HG03558 (cell line): ENCODE measurements around the gene PLIN4.

ENCODE experiments used
- ATAC-seq: cut with Tn5 transposase; IDR thresholded peaks from one replicate; pipeline ENCODE4 v1.9.1; 2021; ENCODE audit warnings: moderate number of reproducible peaks; ENCODE audit not compliant: unreplicated experiment; ENCODE audit errors: extremely low read depth

Gene PLIN4

DNA sequence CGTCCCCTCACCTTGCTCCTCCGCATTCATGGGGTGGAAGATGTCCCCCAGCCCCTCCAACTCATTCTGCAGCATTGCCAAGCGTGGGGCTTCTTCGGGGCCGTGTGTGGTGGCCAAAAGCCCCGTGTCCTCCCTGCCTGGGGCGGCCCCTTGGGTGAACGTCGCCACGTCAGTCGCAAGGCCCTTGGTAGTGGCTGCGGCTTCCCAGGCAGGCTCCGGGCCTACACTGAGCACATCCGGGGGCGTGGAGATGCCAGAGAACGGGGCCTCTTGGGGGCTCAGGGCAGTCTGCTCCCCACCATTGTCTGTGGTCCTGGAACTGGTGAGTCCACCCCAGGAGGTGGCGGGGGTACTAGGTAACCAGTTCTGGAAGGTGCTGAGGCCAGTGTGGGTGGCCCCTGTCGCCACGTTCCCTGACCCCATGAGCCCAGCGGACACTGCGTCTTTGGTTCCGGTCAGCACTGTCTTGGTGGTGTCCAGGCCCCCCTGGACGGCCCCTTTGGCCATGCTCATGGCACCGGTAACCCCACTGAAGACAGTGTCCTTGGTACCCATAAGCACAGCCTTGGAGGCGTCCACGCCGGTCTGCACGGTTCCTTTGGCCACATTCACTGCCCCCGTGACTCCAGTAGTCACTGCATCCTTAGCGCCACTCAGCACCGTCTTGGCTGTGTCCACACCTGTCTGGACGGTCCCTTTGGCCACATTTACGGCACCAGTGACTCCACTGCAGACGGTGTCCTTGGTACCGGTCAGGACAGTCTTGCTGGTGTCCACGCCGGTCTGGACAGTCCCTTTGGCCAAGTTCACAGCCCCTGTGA is 7.6 kb downstream of the PLIN4 start:
- ATAC-seq: no peak

DNA sequence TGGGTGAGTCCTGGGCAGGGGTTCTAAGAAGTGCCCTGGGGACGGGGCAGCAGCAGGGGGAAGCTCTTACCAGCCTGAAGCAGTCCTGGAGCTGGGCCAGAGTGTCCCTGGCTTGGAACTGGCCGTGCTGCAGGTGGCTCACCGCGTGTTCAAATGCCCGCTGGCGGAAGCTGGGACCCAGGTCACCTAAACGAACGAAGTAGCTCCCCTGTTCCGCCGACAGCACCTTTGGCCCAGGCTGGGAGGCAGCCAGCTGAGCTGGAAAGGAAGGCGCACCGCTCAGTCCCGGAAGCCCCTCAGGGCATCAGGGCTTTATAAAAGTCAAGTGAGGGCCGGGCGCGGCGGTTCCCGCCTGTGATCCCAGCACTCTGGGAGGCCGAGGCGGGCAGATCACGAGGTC is 9.6 kb downstream of the PLIN4 start:
- no peak for ATAC-seq

DNA sequence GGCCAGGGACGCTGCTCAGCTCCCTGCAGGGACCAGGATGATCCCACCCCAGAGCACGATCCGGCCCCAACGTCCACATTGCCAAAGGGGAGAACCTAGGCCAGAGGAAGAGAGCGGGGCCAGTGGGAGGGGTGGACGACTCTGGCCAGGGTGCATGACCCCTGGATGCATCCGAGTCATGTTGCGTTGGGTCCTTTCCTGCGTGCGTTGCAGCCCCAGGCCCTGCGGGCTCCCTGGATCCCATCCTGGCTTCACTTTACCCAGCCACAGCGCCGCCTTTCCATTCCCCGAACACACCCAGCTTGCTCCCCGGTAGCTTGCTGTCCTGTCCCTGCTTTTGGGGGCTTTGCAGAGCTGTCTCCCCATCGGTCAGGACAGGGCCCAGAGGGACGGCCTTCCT is 10.5 kb downstream of the PLIN4 start:
- ATAC-seq: no peak

DNA sequence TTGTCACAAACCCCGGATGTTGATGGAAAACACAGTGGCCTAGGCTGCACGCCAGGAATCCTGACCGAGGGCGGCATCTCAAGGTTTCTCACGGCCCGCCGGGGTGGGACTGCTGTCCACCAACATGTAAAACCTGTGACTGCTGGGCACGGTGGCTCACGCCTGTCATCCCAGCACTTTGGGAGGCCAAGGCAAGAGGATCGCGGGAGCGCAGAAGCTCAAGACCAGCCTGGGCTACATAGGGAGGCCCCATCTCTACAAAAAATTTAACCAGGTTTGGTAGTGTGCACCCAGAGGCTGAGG is 11.2 kb downstream of the PLIN4 start:
- no peak for ATAC-seq

DNA sequence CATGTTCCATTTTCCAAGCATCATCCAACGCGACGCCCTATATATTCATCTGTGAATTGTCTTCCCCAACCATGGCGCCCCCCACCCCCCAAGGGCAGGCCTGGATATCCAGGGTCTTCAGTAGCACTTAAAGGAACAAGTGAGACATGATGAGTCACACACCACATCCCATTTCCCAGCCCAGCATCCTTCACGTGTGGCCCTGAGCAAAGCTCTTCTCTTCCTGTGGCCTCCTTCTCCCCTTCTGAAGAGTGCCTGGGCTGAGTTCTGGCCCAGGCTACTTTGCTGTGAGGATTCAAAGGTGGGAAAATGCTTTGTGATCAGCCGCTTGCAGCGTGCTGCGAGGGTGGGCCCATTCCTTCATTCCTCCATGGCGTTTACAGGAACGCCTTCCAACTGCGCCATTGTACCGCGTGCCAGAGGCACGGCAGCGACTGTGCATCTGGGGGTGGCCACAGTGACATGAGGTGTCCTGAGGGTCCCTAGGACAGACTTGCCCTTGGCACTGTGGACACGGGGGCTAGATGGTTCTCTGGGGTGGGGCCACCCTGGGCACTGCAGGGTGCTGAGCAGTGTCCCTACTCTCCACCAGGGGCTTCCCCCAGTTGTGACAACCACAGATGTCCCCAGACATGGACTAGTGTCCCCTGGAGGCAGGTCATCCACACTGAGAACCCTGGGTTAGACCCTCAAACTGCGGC is 11.7 kb downstream of the PLIN4 start:
- no peak for ATAC-seq

DNA sequence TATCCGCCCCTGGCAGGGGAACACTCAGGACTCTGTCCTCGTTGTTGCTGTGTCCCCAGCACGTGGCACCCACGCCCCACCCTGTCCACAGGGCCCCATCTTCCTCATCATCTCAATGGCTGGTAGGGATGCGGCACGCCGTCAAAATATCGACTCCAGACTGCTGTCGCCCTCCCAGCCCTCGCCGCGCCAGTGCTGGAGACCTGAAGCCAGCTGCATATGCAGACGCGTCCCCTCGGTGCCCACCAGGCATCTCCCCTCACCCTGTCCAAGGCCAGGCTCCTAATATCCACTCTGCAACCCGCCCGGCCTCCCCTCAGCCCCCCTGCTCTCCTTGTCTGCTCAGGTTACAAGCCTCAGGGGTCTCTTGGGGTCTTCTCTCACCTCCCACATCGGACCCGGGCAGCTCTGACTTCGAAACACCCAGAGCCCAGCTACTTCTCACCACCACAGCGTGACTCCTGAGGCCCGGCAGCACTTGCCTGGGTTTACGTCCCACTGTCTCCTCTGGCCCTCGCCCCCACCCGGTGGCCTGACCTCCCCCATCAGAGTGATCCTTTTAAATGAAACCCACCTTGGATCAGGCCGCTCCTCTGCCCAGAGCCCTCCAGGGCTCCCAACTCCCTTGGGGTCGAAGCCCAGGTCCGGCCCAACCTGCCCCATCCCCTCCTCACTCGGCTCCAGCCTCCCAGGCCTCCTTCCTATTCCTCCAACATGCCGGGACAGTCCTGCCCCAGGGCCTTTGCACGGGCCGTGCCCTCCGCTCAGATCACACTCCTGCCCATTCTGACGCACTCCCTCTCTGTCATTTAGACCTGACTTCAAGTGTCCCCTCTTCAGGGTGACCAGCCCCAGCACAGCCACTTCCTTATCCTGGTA is 12.5 kb downstream of the PLIN4 start:
- ATAC-seq: no peak

DNA sequence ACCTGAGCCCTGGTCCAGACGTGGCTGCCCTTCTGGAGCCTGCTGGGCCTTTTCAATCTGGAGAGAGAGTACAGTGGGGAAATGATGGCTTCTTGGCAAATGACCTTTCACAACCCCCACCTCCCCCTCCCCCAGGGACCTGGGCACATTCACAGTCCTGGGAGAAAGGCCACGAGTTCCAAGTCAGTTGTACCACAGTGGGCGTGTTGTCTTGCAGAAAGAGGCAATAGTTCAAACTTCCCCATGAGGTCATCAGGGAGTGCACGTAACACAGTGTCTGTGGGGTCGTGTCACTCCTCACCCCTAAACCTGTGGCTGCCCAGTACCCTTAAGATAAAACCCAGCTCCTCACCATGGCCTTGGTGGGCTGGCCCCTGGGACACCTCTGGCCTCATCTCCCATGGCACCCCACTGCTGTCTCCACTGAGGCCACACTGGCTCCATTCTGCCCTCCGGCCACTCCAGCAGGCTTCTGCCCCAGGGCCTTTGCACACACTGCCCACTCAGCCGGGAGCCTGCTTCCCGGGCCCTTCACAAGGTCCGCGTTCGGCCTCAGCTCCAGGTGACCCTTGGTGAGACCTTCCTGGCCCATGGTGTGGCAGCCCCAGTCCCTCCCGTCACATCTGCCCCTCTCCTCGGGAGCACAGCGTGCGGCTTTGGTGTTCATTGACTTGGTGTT is 13.3 kb downstream of the PLIN4 start:
- ATAC-seq: no peak

DNA sequence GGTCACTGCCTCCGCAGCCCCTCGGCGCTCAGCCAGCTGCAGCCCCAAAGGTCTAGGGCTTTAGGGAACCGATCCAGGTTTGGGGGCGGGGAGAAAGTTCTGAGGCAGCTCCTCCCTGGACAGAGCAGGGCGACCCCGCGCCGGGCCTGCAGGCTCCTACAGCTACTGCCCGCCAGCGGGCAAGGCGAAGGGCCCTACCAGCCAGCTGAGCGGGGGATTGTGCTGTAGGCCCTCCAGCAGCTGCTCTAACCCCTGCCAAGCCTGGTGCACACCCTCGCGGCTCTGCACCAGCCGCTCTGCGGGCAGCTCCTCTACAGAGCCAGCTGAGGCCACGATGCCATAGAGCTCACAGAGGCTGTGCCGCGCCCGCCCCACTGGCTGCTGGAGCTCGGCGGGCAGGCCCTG is 14.0 kb downstream of the PLIN4 start:
- ATAC-seq: no peak

DNA sequence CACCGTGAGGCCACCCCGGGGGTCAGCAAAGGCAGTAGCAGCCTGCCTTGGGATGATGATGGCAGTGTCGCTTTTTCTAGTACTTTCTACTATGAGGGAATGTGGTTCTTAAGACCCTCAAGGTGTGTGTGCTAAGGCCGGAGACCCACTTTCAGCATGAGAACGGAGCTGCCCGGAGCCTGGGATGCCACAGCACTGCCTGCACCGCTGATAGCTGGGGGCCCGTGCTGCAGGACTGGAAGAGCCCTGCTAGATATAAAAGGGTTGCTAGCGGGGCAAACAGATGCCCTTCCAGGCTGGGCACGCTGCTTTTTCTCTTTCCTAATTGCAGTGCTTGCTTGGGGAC is 14.5 kb downstream of the PLIN4 start:
- ATAC-seq: no peak

DNA sequence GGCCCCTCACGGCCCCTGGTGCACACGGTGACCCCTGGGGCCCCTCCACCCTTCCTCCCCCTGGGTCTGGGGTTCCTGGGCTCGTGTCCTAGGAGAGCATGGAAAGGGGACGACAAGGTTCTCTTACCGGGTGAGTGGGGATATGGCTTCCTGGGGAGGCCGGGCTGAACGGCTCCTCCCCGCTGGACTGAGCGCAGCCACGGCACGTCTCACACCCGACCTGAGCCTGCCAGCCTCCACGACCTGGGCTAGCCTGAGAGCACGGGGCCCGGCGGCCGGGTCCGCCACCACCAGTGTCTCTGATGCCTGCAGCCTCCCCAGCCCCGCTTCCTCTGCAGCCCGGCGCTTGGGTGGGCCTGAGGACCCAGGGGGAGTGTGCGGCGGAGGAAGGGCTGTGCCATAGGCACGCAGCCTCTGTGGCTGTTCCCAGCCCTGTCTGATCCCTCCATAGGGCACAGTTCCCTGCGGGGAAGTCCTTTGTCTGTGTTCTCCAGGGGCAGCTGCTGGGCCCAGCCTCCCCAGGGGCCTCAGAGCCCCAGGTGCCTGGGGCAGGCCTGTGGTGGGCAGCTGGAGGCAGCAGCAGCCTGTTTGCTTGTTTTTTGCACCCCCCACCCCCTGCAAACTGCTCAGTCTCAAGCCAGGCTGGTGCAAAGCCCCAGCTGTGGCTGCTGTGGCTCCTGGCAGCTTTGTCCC is 15.0 kb downstream of the PLIN4 start:
- no peak for ATAC-seq

DNA sequence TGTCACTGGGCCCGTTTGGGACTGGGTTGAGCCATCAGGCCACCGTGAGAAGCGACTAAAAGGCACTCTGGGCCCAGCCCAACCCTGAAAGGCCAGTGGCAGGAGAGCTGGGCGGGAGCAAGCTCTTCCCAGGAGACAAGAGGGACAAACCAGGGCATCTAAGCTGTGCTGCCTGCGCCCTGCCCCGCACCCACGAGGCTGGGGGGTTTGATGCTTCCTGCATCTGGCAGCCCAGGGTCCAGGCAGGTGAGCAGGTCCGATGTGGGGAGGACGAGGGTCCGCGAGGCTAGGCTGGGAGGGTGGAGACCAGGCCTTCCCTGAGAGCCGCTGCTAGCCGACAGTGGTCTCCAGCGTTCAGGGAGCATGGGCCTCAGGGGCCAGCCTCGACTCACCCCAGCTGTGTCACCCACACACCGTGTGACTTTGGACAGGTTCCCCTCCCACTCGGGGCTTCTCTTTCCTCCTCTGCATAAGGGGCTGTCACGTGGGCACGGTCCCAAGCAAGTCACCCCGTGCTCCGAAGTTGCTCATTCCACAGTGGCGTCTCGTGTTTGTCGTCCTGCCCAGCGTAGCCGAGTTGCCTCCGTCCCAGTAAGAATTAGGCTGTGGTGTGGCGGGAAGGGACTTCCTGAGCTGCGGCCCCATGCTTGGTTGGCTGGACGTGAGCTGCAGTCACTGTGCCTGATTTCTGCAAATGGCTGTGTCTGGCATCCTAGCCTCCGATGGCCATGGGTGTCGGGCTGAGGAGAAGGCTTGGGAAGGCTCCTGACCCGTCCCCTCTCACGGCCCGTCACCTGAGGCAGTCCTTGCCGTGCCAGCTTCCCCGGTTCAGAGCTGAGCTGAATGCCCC is 15.8 kb downstream of the PLIN4 start:
- ATAC-seq: no peak

DNA sequence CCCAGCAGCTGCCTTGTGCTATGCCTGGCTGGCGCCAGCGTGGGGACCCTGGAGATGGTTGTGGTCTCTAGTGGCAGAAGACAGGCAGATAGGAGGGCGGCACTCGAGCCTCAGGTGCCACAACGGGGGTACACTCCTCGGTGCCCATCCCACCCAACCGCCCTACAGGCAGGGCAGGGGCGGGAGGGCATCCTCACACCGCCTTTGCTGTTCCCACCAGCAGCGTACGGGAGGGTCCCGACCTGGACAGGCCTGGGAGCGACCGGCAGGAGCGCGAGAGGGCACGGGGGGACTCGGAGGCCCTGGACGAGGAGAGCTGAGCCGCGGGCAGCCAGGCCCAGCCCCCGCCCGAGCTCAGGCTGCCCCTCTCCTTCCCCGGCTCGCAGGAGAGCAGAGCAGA is 16.6 kb downstream of the PLIN4 start:
- no peak for ATAC-seq

DNA sequence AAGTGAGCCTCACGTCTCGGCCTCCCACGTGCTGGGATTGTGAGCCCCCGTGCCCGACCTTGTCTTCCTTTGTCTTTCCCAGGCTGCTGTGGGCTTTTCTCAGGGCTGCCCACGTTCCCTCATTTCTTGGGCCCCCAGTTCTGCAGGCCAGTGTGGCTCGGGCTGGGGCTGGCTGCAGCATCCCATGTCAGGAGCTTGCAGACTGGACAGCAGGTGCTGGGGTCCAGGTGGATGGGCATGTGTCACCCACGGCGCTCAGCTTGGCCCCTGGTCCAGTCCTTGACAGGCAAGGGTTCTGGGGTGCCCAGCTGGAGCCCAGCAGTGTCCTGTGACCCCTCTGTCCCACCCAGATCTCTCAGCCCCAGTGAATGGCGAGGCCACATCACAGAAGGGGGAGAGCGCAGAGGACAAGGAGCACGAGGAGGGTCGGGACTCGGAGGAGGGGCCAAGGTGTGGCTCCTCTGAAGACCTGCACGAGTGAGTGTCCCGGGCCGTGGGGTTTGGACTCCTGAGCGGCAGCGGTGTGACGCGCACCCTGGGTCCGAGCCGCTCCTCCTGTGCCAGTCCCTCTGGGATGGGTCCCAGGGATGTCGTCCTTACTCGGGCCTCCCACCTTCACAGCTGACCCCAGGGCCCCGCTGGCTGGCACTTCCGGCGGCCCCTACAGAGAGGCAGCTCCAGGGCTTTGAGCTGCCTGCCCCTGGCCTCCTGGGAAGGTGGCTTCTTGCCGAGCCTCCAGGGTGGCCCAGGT is 17.3 kb downstream of the PLIN4 start:
- no peak for ATAC-seq

DNA sequence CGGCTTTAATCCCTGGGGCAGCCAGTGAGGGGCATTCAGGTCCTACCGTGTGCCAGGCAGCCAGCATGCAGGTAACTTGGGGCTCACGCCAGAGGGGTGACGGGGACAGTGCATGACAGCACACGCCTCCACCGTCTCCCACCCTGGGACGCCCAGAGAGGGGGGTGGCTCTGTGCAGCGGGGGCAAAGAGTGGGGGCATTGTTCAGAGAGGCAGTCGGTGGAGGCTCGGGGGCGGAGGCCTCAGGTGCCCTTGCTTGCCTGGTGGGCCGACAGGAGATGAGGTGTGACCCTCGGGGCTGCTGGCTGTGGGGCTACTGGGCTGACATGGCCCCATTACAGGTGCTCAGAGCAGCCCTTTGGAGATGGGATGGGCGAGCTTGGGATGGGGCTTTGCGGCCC is 18.4 kb downstream of the PLIN4 start:
- ATAC-seq: no peak

DNA sequence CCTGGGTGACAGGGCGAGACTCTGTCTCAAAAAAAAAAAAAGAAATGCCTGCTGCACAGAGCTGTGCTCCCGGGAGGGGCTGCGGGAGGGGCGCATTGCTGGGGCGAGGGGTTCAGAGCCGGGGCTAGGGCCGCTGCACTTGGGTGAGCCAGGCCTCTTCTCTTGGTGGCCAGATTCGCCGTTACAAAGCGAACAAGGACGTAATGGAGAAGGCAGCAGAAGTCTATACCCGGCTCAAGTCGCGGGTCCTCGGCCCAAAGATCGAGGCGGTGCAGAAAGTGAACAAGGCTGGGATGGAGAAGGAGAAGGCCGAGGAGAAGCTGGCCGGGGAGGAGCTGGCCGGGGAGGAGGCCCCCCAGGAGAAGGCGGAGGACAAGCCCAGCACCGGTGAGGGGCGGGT is 19.0 kb downstream of the PLIN4 start:
- no peak for ATAC-seq

DNA sequence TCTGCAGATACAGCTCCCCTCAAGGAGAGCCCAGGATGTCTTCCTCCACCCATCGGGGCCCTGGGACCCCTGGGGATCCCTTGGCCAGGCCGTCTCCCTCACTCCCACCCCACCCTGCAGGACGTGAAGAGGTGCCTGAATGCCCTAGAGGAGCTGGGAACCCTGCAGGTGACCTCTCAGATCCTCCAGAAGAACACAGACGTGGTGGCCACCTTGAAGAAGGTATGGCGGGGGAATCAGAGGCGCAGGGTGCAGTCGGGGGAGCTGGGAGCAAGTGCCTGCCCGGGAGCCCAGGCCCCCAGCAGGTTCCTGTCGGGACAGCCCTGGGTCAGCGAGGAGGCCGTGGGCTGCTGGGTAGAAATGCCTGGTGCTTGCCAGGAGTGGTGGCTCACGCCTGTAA is 19.6 kb downstream of the PLIN4 start:
- no peak for ATAC-seq

DNA sequence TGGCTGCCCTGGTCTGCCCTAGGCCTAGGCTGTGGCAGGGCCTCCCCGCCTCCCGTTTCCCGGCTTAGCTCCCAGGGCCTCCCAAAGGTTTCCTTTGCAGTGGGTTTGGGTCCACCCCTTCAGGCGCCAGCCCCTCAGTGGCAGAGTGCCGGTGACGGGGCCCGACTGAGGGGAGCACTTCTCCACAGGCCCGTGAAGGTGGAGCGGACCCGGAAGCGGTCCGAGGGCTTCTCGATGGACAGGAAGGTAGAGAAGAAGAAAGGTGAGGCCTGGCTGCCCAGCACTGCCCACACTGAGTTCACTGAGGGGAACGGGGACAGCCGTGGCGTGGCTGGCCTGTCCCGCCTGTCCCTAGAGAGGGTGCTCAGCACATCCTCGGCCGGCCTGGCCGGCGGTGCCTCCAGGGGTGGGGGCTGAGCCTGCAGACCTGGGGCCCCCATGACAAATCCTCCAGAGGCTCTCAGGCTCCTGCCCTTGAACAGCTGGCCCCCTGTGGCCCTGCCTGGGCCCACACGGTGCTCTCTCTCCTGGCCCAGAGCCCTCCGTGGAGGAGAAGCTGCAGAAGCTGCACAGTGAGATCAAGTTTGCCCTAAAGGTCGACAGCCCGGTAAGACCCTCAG is 20.4 kb downstream of the PLIN4 start:
- ATAC-seq: no peak

DNA sequence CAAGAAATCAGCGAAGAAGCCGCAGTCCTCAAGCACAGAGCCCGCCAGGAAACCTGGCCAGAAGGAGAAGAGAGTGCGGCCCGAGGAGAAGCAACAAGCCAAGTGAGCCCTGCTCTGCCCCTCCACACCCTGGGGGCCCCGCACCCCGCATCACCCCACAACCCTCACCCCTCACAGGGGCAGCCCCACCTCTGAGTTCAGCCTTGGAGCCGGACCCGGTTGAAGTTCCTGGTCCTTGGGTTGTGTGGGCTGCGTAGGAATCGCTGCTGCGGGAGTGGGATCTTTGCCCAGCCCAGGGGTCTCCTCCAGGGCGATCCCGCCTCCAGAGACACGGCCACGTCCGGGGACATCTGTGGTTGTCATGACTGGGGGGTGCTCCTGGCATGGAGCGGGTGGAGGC is 22.0 kb downstream of the PLIN4 start:
- no peak for ATAC-seq
